Measurements from ENCODE around the gene BLZF1. TPM values are rescaled to one million over a fixed set of nuclear protein-coding genes. Genes with fewer than 3 reads are reported as not detected.
"Not testable (repeated sequence)": the region's sequence is repeated elsewhere in the genome, so short reads cannot be mapped to it uniquely, and the experiment has no call there.

Gene BLZF1
- total RNA-seq, 3 donors from 2014 or later (not counting 1 experiment from before 2014, with no cell fraction given), result 13.2 to 21.6 (median 18.2) TPM

GRCh38 chr1:169387399-169387798 is 19.4 kb downstream of the BLZF1 start:
- no peak overlapping the region for H3K27ac Mint-ChIP-seq
- Histone ChIP-seq H3K36me3 (ENCODE audit: control insufficient read depth, insufficient read depth, low read length) (peaks cover 71% of the 10 kb centered on the region), H3K4me3 (ENCODE audit: low read length) (no peak overlapping the region), H3K27ac (ENCODE audit: low read length) (no peak overlapping the region), H3K9me3 (ENCODE audit: control insufficient read depth, insufficient read depth, low read length) (no peaks in the 10 kb centered on the region), H3K4me1 (ENCODE audit: control insufficient read depth, insufficient read depth, low read length) (no peaks in the 10 kb centered on the region), H3K27me3 (ENCODE audit: control insufficient read depth, insufficient read depth, low read length) (no peaks in the 10 kb centered on the region)
- peaks cover 13% of the 10 kb centered on the region for H3K36me3 Mint-ChIP-seq
- no peak overlapping the region for H3K4me3 Mint-ChIP-seq
- ATAC-seq (no peak), DNase-seq (no peak)
- TF ChIP-seq CTCF (IDR thresholded peaks at IDR 0.05), result no peak
- no peaks in the 10 kb centered on the region for H3K9me3 Mint-ChIP-seq
- peaks cover 5 to 11% of the 10 kb centered on the region in 2 donors for H3K4me1 Mint-ChIP-seq
- intact Hi-C loops (cut with micrococcal nuclease), result no loop called here
- H3K27me3 Mint-ChIP-seq (ENCODE audit: low read depth in 2 of 2), result no peaks in the 10 kb centered on the region

GRCh38 chr1:169390303-169390702 is 22.3 kb downstream of the BLZF1 start:
- Histone ChIP-seq H3K4me1 (ENCODE audit: control insufficient read depth, insufficient read depth, low read length) (no peaks in the 10 kb centered on the region), H3K9me3 (ENCODE audit: control insufficient read depth, insufficient read depth, low read length) (no peaks in the 10 kb centered on the region), H3K4me3 (ENCODE audit: low read length) (no peak overlapping the region), H3K27me3 (ENCODE audit: control insufficient read depth, insufficient read depth, low read length) (no peaks in the 10 kb centered on the region), H3K27ac (ENCODE audit: low read length) (no peak overlapping the region), H3K36me3 (ENCODE audit: control insufficient read depth, insufficient read depth, low read length) (peaks cover 56% of the 10 kb centered on the region)
- intact Hi-C loops (cut with micrococcal nuclease), result no loop called here
- Mint-ChIP-seq H3K27ac (peak overlapping the region in 1 of 2 donors; percentile 1), H3K36me3 (peaks cover 13% of the 10 kb centered on the region), H3K27me3 (ENCODE audit: low read depth in 2 of 2) (no peaks in the 10 kb centered on the region), H3K4me1 (peaks cover 5 to 11% of the 10 kb centered on the region in 2 donors), H3K4me3 (no peak overlapping the region), H3K9me3 (no peaks in the 10 kb centered on the region)
- no peak for ATAC-seq
- TF ChIP-seq CTCF (IDR thresholded peaks at IDR 0.05), result no peak
- DNase-seq, result no peak

- Histone ChIP-seq H3K9me3 (ENCODE audit: control insufficient read depth, insufficient read depth, low read length) (no peaks in the 10 kb centered on the region), H3K36me3 (ENCODE audit: control insufficient read depth, insufficient read depth, low read length) (peaks cover 41% of the 10 kb centered on the region), H3K27me3 (ENCODE audit: control insufficient read depth, insufficient read depth, low read length) (no peaks in the 10 kb centered on the region), H3K27ac (ENCODE audit: low read length) (no peak overlapping the region), H3K4me3 (ENCODE audit: low read length) (no peak overlapping the region), H3K4me1 (ENCODE audit: control insufficient read depth, insufficient read depth, low read length) (no peaks in the 10 kb centered on the region)
- H3K36me3 Mint-ChIP-seq, result peaks cover 19% of the 10 kb centered on the region
- intact Hi-C loops (cut with micrococcal nuclease), result no loop called here
- H3K4me3 Mint-ChIP-seq, result no peak overlapping the region
- no peak overlapping the region for H3K27ac Mint-ChIP-seq
- TF ChIP-seq CTCF (IDR thresholded peaks at IDR 0.05), result no peak
- H3K27me3 Mint-ChIP-seq (ENCODE audit: low read depth in 2 of 2), result no peaks in the 10 kb centered on the region
- WGBS (ENCODE audit: insufficient coverage), result 100% methylated on average over 1 of the region's 1 CpG
- peaks cover 5 to 11% of the 10 kb centered on the region in 2 donors for H3K4me1 Mint-ChIP-seq
- no peaks in the 10 kb centered on the region for H3K9me3 Mint-ChIP-seq
- ATAC-seq (no peak), DNase-seq (no peak)
Measured at GRCh38 chr1:169392406-169392805, 24.4 kb downstream of the BLZF1 start.

- DNase-seq (no peak), ATAC-seq (no peak)
- Histone ChIP-seq H3K27ac (ENCODE audit: low read length) (no peak overlapping the region), H3K36me3 (ENCODE audit: control insufficient read depth, insufficient read depth, low read length) (peaks cover 15% of the 10 kb centered on the region), H3K9me3 (ENCODE audit: control insufficient read depth, insufficient read depth, low read length) (no peaks in the 10 kb centered on the region), H3K4me1 (ENCODE audit: control insufficient read depth, insufficient read depth, low read length) (no peaks in the 10 kb centered on the region), H3K4me3 (ENCODE audit: low read length) (no peak overlapping the region), H3K27me3 (ENCODE audit: control insufficient read depth, insufficient read depth, low read length) (no peaks in the 10 kb centered on the region)
- Mint-ChIP-seq H3K27me3 (ENCODE audit: low read depth in 2 of 2) (no peaks in the 10 kb centered on the region), H3K9me3 (no peaks in the 10 kb centered on the region), H3K4me1 (no peaks in the 10 kb centered on the region), H3K36me3 (peaks cover 6% of the 10 kb centered on the region), H3K4me3 (no peak overlapping the region), H3K27ac (no peak overlapping the region)
- WGBS (ENCODE audit: insufficient coverage), result 100% methylated on average over 1 of the region's 3 CpGs
- no peak for TF ChIP-seq CTCF (IDR thresholded peaks at IDR 0.05)
- intact Hi-C loops (cut with micrococcal nuclease), result no loop called here
Measured at GRCh38 chr1:169395955-169396354, 28.0 kb downstream of the BLZF1 start.

- H3K27ac Mint-ChIP-seq; H3K4me3 Mint-ChIP-seq; intact Hi-C loops (cut with micrococcal nuclease); H3K27me3 ChIP-seq (ENCODE audit: control insufficient read depth, insufficient read depth, low read length); H3K27ac ChIP-seq (ENCODE audit: low read length); ATAC-seq; H3K4me3 ChIP-seq (ENCODE audit: low read length); DNase-seq; H3K9me3 ChIP-seq (ENCODE audit: control insufficient read depth, insufficient read depth, low read length); H3K4me1 Mint-ChIP-seq; H3K36me3 ChIP-seq (ENCODE audit: control insufficient read depth, insufficient read depth, low read length); H3K4me1 ChIP-seq (ENCODE audit: control insufficient read depth, insufficient read depth, low read length); H3K27me3 Mint-ChIP-seq (ENCODE audit: low read depth in 2 of 2): not testable (repeated sequence)
- WGBS (ENCODE audit: insufficient coverage), result no CpG with 5 or more reads among the region's 1 CpG
- H3K9me3 Mint-ChIP-seq, result peaks cover 10 to 24% of the 10 kb centered on the region in 2 donors
- peaks cover 43% of the 10 kb centered on the region for H3K36me3 Mint-ChIP-seq
Measured at GRCh38 chr1:169402578-169402977, 34.6 kb downstream of the BLZF1 start.

- H3K27ac ChIP-seq (ENCODE audit: low read length); H3K27ac Mint-ChIP-seq; H3K9me3 ChIP-seq (ENCODE audit: control insufficient read depth, insufficient read depth, low read length); ATAC-seq; H3K4me1 ChIP-seq (ENCODE audit: control insufficient read depth, insufficient read depth, low read length); H3K4me1 Mint-ChIP-seq; H3K4me3 ChIP-seq (ENCODE audit: low read length); DNase-seq; H3K27me3 ChIP-seq (ENCODE audit: control insufficient read depth, insufficient read depth, low read length); H3K36me3 ChIP-seq (ENCODE audit: control insufficient read depth, insufficient read depth, low read length); H3K27me3 Mint-ChIP-seq (ENCODE audit: low read depth in 2 of 2); H3K4me3 Mint-ChIP-seq; intact Hi-C loops (cut with micrococcal nuclease): not testable (repeated sequence)
- Mint-ChIP-seq H3K9me3 (peaks cover 13 to 21% of the 10 kb centered on the region in 2 donors), H3K36me3 (peaks cover 25% of the 10 kb centered on the region)
- WGBS (ENCODE audit: insufficient coverage), result 95% methylated on average over 5 of the region's 5 CpGs
Measured at GRCh38 chr1:169408340-169408739, 40.3 kb downstream of the BLZF1 start.

All from natural killer cell (primary cell).